ENCODE measurements around the gene MCC.
A peak's percentile ranks its signal among the peaks of the same experiment; 100 is the strongest.

MCC gene

GRCh38 chr5:113243349-113243664 lies 244.9 kb downstream of the MCC start:
- no peak for DNase-seq

DNA sequence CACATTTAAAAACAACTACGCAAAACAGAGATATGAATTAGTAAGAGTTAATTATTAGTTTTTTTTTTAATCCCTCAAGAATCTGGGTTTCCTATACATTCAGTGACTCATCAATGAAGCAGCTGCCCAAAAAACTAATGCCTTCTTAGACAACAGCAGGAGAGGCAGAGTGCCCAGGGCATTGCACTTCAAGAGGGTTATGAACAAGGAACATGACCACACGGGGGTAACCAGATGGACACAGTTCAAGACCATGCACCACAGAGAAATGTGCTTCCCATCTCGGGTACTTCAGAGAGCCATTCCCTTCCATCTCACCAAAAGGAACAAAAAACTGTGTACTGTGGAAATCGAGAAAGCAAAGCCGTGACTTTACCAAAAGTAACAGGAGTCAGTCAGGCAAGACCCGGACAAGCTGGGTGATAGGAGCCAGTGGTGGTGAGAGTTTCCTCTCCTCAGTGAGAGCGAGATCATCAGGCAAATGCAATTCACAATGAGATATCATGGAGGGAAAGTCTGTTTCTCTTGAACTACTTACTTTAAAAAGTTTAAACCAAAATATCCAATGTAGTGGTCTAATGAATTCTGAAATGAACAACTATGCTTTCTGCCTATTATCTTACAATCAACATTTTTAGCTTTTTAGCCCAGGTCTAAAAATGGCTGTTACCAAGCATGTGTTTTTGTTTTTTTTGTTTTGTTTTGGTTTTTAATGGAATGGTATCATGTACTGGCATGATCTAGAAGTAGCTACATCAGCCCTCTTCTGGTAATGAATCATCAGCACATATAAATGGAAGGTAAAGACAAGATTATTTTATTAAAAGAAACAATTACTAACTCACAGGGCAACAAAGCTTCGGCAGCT lies 245.5 kb downstream of the MCC start:
- DNase-seq, result peak; percentile 40

DNA sequence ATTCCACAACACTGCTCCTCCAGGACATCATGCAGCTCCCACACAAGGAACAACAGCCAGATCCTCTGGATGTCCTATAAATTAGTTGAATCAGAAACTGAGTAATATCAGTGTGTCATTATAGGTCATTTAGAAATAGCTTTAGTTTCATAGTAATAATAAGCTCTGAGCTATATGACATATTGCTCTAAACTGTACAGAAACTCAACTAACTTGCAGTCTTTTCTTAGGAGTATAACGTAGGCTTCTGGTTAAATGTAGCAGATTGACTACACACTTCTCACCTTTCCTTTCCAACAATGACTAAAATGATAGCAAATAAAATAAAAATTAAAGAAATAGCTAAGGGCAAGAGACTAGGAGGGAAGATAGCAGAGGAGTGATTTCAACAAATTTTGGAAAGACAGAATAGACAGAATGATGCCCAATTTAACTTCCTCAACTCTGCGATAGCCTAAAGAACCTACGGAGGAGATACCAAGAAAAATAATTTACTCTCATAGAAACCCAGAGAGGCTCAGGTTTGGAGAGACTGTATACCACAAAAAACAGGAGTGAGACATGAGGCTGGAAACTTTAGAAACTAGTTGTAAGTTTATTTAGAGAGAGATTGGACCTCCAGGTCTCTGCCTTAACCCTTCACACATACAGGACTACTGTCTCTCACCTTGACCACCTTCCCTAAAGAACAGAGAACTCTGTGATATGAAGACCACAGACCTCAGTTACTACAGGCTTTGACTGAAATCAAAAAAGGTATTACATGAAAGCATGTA lies 247.1 kb downstream of the MCC start:
- DNase-seq, result no peak

GRCh38 chr5:113240032-113240431 lies 248.2 kb downstream of the MCC start:
- no peak for DNase-seq

- no peak for DNase-seq
These were observed 250.4 kb downstream of the MCC start for GRCh38 chr5:113237893-113238292.

DNA sequence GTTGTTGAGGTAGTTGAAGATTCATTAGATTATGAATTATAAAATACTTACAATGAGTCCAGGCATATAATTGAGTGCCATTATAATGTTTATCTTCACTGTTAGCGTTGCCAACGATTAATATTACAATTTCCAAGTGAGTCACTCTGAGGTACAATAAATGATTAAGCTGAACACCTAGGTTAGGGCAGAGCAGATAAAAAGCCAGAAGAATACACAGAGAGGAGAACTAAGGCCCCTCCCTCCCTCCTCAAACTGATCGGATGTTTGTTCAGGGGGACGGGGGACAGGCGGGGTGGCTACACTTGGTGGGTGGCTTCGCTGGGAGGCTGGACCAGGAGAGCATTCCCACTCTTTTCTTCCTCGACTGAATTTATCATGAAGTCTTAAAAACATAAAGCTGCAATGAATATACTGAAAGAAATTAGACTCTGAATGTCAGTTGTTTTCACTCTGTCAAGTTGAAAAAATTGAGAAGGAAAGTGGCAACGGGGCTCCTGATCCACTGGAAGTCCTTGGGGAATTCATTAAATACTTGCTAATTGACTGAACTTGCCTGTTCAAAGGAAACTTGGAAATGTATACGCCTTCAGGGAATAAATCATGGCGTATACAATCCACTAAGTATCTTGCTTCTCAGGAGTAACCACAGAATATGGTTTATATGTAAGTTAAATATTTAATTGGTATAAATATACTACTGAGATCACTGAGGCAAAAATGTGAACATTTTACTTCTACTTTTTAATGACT lies 251.5 kb downstream of the MCC start:
- no peak for DNase-seq

DNA sequence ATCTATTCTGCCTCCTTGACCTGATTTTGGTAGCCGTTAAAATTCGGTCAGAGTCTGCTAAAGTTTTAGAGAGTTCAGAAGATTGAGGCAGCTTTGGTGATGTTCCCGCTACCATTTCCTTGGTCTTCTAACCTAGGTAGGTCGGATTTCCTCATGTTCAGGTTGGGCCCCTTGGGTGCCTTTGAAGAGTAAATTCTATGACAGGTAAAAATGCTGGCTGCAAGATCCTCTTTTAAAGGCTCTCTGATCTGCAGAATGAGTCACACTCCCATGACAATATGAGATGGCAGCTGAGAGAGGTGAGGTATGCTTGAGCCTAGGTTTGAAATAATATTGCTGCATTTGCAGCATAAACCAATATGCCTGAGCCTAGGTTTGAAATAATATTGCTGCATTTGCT lies 252.4 kb downstream of the MCC start:
- DNase-seq, result no peak

DNA sequence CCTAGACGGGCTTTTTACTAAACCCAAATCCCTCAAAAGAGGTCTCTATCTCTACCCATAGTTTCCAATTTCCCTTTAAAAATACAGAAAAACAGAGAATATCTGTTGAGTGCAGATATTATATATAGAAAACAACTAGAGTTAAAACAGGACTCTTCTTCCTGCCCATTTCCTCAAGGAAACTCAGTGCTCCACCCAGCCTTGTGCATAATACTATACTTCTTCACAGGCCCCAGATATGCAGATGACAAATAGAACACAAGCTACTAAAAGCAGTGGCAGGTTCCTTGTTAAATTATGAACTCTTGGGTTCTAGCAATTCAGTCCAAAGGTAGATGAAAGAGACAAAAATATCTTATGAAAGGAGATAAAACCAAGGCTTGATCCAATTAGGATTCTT lies 253.7 kb downstream of the MCC start:
- no peak for DNase-seq

GRCh38 chr5:113233606-113234005 lies 254.6 kb downstream of the MCC start:
- peak; percentile 31 for DNase-seq

- DNase-seq, result no peak
These were observed 255.6 kb downstream of the MCC start for GRCh38 chr5:113232667-113233066.

DNA sequence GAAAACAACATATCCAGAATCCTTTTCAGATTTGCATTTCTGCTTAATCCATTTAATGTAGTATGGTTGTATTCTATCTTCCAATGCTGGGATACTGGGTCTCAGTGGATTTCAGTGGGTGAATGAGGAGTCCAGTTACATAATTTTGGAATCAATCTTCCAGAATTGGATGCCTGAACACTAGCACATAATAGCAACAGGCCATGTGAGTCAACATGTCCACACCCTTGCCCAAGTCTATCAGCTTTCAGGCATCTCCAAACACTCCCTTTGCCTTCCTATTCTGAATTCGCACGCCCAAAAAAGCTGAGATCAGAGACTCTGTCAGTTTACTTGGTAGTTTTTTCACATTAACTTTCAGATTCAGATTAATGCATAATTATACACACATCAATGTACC lies 256.0 kb downstream of the MCC start:
- DNase-seq, result peak; percentile 18

- DNase-seq, result no peak
These were observed 256.6 kb downstream of the MCC start for GRCh38 chr5:113231653-113232000.

DNA sequence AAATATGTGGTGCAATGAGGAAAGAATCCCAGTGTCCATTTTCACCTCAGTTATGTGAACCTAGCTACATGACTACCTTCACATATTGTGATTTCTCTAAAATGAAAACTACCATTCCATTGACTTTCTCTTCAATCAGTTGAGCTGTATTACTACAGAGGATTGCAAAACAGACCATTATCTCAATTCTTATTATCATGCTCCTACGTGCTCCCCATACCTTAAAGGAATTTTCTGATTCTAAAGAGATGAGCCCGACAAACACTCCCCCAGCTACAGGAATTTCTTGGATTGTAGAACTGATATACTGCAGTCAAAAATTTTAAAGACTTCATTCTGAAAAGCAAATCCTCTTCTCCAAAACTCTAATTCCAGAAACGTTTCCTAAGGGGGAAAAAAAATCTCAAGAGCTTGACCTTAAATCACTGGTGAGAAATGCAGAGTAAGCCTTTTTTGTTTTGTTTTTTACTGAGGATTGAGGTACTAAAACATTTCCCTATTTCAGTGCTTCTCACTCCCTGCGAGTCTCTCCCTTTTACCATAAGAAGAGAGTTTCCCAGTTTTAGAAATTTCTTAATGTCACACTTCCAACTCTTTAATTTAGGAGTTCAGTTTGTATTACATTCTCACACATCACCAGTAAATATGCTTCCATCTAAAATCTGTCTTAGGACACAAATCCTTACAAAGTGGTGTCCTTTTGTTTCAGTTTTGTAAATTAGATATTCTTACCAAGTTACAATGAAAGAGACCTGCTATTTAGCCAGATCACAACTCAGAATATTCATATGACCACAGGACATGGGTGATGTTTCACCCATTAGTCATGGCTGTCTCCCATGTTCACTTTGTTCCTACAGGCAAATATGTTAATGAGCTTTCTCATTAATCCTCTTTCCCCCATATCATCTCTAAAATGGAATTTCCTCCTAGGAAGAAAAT lies 257.3 kb downstream of the MCC start:
- peak; percentile 73 for DNase-seq

DNA sequence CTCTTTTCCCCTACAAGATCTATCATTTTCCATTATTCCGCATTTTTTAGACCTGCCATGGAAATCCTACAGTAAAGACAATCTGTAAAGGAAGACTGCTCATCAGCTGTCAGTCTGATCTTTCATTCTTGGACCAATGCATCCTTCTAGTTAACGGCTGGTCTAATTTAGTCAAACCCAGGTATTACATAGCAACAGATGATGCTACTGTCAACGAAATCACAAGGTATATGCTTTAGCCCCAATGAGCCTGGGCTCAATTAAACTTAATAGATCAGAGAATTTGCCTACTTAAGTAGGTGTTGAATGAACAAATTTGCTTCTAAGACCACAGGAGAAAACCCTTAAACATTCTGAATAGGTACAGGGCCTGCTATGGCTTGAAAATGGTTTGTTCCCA lies 260.5 kb downstream of the MCC start:
- DNase-seq, result no peak

GRCh38 chr5:113226116-113226736 lies 262.0 kb downstream of the MCC start:
- peak; percentile 43 for DNase-seq

GRCh38 chr5:113225259-113225658 lies 263.0 kb downstream of the MCC start:
- no peak for DNase-seq

DNA sequence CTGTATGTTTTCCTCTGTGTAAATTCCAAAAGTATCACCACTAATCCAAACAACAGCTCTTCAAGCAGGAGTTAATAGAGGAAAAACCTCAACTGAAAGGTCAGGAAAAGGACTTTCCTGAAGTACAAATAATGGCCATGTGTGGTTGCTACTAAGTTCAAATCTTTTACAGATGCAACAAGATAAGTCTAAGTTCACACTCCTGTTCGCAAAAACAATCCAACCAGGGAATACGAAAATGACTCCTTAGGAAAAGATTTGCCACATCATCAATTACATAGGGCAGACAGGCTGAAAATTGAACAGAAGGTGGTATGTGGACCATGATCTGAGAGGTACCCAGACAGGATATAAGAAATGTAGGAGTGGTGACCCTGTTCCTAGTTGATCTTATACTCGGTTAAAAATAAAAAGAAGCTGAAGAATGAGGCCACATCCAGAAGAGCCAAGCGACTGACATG lies 263.6 kb downstream of the MCC start:
- peak; percentile 60 for DNase-seq

- no peak for DNase-seq
These were observed 264.2 kb downstream of the MCC start for GRCh38 chr5:113223831-113224604.

DNA sequence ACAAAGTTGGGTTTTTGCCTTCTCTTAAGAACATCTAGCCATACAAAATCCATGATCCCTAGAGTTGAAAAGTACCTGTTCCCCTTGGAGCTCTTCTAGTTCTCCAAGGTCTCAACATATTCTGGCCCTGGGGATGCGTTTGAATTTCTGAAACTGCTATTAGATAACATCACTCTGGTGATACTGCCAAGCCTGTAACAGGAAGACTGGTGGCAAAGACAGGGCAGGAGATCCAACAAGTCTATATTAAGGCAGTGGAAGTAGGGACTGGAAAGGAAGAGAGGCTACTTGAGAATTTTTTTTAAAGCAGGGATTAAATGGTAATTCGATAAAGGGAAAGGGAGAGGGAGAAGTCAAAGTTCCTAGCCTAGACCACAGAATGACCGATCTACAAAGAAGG lies 264.9 kb downstream of the MCC start:
- DNase-seq, result no peak

DNA sequence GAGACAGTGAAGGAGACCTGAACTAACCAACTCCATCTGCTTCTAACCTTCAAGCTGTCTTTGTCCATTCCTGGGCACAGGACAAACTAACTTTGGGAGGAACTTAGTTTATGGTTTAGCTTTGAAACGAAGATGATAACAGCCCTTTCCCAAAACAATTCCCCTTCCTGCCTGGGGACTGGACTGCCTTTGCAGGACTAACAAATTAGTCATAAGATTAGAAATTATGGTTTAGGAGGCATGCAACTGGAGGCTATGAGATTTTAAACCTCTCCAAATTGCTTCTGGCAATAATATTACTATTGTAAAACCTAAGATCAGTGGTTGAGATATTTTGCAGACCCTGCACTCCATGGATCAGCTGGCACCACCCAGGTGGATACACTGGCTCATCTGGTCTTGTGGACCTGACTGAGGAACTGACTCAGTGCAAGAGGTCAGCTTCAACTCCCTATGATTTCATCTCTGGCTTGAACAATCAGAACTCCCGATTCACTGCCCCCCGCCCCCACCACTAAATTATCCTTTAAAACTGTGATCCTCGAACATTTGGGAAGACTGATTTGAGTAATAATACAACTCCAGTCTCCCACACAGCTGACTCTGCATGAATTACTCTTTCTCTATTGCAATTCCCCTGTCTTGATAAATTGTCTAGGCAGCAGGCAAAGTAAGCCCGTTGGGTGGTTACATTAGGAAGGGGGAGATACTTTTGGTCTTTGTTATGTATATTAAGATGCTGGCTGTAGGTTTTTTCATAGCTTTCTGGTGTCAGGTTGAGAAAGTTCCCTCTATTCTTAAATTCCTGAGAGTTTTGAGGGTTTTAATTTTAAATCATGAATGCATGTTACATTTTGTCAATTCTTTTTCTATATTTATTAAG lies 266.7 kb downstream of the MCC start:
- peak; percentile 22 for DNase-seq
